Measurements from ENCODE around the gene ABCF3. TPM values are rescaled to one million over a fixed set of nuclear protein-coding genes. Genes with fewer than 3 reads are reported as not detected.

The ABCF3 gene
- total RNA-seq, 1 donor from 2014 or later: 94.0 TPM

DNA sequence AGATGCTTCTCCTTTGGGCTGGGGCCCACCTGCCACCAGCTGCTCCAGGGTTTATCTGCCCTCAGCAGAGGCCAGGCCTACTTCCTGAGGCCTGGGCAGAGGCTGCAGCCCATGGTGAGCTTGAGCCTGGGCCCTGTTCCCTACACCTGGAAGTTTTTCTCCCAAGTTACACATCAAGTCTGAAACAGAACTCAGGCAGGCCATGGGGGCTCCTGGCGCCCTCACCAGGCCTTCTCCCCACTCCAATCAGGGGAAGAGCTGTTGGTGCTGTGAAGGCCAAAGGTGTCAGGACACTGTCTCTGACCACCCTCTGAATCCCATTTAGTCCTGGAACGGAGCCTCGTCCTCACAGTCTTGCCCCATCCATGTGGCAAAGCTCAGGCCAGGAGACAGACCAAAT lies 50.6 kb downstream of the ABCF3 start:
- Histone ChIP-seq H3K27ac (no peak overlapping the region), H3K36me3 (no peaks in the 10 kb centered on the region), H3K9me3 (no peaks in the 10 kb centered on the region), H3K4me3 (no peak overlapping the region), H3K4me1 (peaks cover 7% of the 10 kb centered on the region), H3K27me3 (no peaks in the 10 kb centered on the region)
- intact Hi-C loops (cut with DNase I): no loop called here
- TF ChIP-seq POLR2AphosphoS5 (IDR thresholded peaks at IDR 0.05; ENCODE audit: insufficient read depth in 1 of 2, low read depth in 1 of 2) (no peak), POLR2A (IDR thresholded peaks at IDR 0.05) (no peak), CTCF (IDR thresholded peaks at IDR 0.05) (no peak)
- DNase-seq (ENCODE audit: extremely low spot score in 2 of 2): no peak

GRCh38 chr3:184237211-184237610 lies 51.2 kb downstream of the ABCF3 start:
- TF ChIP-seq CTCF (IDR thresholded peaks at IDR 0.05) (no peak), POLR2AphosphoS5 (IDR thresholded peaks at IDR 0.05; ENCODE audit: insufficient read depth in 1 of 2, low read depth in 1 of 2) (no peak), POLR2A (IDR thresholded peaks at IDR 0.05) (no peak)
- no peak overlapping the region for H3K27ac ChIP-seq
- intact Hi-C loops (cut with DNase I): no loop called here
- no peak for DNase-seq (ENCODE audit: extremely low spot score in 2 of 2)
- H3K4me1 ChIP-seq: peaks cover 9% of the 10 kb centered on the region
- H3K27me3 ChIP-seq: no peaks in the 10 kb centered on the region
- H3K4me3 ChIP-seq: no peak overlapping the region
- no peaks in the 10 kb centered on the region for H3K36me3 ChIP-seq
- H3K9me3 ChIP-seq: no peaks in the 10 kb centered on the region

DNA sequence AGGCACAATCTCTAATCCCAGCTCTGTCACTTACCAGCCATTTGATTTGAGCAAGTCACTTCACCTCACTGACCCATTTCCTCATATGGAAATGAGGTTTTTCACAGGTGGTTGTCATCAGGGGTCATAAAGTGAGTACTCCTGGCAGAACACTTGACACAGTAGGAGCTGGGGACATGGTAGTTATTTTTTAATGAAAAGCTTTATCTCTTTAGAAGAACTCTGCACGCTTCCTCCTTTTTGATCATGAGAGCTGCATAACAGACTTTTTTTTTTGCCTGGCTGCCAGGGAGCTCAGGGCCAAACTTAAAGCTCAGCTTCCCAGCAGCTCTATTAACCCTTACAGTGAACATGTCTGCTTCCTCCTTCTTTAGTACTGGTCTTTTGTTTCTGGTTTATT lies 51.8 kb downstream of the ABCF3 start:
- Histone ChIP-seq H3K9me3 (no peaks in the 10 kb centered on the region), H3K27me3 (no peaks in the 10 kb centered on the region), H3K4me3 (no peak overlapping the region), H3K4me1 (peaks cover 9% of the 10 kb centered on the region), H3K36me3 (peaks cover 0 to 5% of the 10 kb centered on the region in 2 donors), H3K27ac (no peak overlapping the region)
- intact Hi-C loops (cut with DNase I): no loop called here
- DNase-seq (ENCODE audit: extremely low spot score in 2 of 2): no peak
- TF ChIP-seq POLR2AphosphoS5 (IDR thresholded peaks at IDR 0.05; ENCODE audit: insufficient read depth in 1 of 2, low read depth in 1 of 2): no peak
- TF ChIP-seq POLR2A (IDR thresholded peaks at IDR 0.05): no peak
- no peak for TF ChIP-seq CTCF (IDR thresholded peaks at IDR 0.05)

GRCh38 chr3:184238246-184238818 lies 52.3 kb downstream of the ABCF3 start:
- intact Hi-C loops (cut with DNase I): no loop called here
- DNase-seq (ENCODE audit: extremely low spot score in 2 of 2): no peak
- peaks cover 0 to 10% of the 10 kb centered on the region in 2 donors for H3K36me3 ChIP-seq
- peaks cover 9% of the 10 kb centered on the region for H3K4me1 ChIP-seq
- no peak overlapping the region for H3K4me3 ChIP-seq
- H3K27ac ChIP-seq: no peak overlapping the region
- H3K9me3 ChIP-seq: no peaks in the 10 kb centered on the region
- no peaks in the 10 kb centered on the region for H3K27me3 ChIP-seq
- no peak for TF ChIP-seq POLR2AphosphoS5 (IDR thresholded peaks at IDR 0.05; ENCODE audit: insufficient read depth in 1 of 2, low read depth in 1 of 2)
- no peak for TF ChIP-seq POLR2A (IDR thresholded peaks at IDR 0.05)
- no peak for TF ChIP-seq CTCF (IDR thresholded peaks at IDR 0.05)

DNA sequence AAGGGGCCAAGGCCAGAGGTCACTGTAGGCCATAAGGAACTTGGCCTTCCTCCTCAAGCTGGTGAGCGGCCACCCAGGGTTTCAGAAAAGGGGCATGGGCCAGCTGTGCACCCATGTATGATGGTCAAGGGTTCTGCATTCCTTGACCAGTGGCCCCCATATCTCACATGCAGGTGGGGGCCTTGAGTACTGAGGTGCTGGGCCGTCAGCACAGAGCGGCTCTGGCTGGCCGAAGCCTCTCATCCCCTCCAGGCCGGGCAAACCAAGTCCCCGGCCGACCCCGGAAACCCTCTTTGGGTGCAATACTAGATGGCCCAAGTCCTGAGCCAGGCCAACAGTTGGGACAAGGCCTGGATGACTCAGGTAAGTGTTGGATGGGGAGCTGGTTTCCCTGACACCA lies 53.2 kb downstream of the ABCF3 start:
- Histone ChIP-seq H3K4me1 (peaks cover 9% of the 10 kb centered on the region), H3K27me3 (no peaks in the 10 kb centered on the region), H3K36me3 (peaks cover 0 to 19% of the 10 kb centered on the region in 2 donors), H3K27ac (no peak overlapping the region), H3K4me3 (no peak overlapping the region), H3K9me3 (no peaks in the 10 kb centered on the region)
- intact Hi-C loops (cut with DNase I): no loop called here
- DNase-seq (ENCODE audit: extremely low spot score in 2 of 2): no peak
- no peak for TF ChIP-seq CTCF (IDR thresholded peaks at IDR 0.05)
- TF ChIP-seq POLR2A (IDR thresholded peaks at IDR 0.05): no peak
- no peak for TF ChIP-seq POLR2AphosphoS5 (IDR thresholded peaks at IDR 0.05; ENCODE audit: insufficient read depth in 1 of 2, low read depth in 1 of 2)

All from vagina (tissue), 2 donors.